HL-60/S4 treated with retinoic acid at 250 ng/mL for 4 days and 3 days (cell line): ENCODE measurements around the gene MLH1.
"Not testable (repeated sequence)": the region's sequence is repeated elsewhere in the genome, so short reads cannot be mapped to it uniquely, and the experiment has no call there.

Experiments used
- in situ Hi-C: fragments of 300-500 bp; cut with MboI; formaldehyde crosslinking; loops from 2 replicates; pipeline ENCODE4 v1.7.0; 2022; ENCODE audit warnings: low sequenced_read_pairs

The MLH1 gene

DNA sequence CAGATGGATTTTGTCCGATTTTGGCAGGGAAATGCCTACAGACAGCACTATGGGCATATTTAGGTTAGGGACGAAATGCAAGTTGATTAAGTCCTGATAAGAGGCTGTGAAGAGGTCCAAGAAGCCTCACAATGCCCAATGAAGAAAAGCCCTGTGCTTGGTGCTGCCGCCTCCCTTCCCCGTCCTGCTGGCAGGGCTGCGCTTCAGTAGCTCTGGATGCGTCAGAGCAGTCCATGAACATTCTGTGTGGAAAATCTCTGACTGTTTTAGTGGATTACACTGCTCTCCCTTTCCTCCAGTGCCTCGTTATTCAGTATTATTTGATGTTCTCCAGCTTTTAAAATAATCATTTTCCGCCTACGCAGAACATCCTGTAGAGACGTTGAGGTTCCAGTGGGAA, 39.6 kb downstream of the MLH1 start:
- in situ Hi-C loops, result no loop called here

DNA sequence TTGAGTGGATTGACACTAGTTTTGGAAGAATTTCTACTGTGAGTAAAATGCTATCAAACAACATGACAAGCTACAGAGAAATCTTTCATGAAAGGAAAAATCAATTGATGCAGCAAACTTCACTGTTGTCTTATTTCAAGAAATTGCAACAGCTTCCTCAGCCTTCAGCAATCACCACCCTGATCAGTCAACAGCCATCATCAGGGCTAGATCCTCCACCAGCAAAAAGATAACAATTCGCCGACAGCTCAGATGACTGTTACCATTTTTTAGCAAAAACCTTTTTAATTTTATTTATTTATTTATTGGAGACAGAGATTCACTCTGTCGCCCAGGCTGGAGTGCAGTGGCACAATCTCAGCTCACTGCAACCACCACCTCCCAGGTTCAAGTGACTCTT, 44.0 kb downstream of the MLH1 start:
- in situ Hi-C loops, result no loop called here

- in situ Hi-C loops, result no loop called here
These were observed 46.0 kb downstream of the MLH1 start for GRCh38 chr3:37039161-37039846.

GRCh38 chr3:37040231-37040630, 46.9 kb downstream of the MLH1 start:
- in situ Hi-C loops, result no loop called here

GRCh38 chr3:37041546-37042195, 48.4 kb downstream of the MLH1 start:
- in situ Hi-C loops, result no loop called here

DNA sequence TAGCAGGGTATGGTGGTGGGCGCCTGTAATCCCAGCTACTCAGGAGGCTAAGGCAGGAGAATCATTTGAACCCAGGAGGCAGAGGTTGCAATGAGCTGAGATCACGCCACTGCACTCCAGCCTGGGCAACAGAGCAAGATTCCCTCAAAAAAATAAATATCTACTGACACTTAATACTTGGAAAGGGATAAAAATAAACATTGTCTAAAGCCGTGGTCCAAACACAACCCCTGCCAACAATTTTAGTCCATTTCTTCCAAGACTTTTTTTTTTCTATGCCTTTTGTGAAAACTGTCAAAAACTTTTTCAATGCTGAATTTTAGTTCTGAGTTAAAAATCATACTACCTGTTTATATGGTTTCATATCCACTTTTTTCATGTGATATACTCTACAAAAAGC, 49.4 kb downstream of the MLH1 start:
- in situ Hi-C loops, result not testable (repeated sequence)

DNA sequence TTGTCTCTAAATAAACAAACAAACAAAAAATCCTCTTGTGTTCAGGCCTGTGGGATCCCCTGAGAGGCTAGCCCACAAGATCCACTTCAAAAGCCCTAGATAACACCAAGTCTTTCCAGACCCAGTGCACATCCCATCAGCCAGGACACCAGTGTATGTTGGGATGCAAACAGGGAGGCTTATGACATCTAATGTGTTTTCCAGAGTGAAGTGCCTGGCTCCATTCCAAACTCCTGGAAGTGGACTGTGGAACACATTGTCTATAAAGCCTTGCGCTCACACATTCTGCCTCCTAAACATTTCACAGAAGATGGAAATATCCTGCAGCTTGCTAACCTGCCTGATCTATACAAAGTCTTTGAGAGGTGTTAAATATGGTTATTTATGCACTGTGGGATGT, 57.0 kb downstream of the MLH1 start:
- in situ Hi-C loops, result no loop called here

DNA sequence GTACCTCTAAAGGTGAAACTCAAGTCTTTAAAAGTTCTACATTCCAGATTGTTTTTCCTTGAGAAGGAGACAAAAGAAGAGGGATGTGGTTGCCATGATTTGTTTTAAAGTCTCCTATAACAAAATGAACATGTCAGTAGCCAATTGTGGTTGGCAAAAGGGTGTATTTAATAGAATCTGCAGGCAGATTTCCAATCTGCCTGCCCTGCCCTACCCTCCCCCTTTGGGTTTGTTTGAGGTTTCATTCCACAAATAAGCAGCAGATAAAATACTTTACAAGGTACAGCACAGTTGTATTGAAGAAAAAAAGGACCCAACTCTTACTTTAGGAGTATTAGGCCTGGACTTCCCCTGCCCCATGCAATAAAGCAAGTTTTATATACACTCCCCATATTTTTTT, 59.5 kb downstream of the MLH1 start:
- in situ Hi-C loops, result no loop called here

GRCh38 chr3:37053337-37053736, 60.0 kb downstream of the MLH1 start:
- in situ Hi-C loops, result no loop called here

DNA sequence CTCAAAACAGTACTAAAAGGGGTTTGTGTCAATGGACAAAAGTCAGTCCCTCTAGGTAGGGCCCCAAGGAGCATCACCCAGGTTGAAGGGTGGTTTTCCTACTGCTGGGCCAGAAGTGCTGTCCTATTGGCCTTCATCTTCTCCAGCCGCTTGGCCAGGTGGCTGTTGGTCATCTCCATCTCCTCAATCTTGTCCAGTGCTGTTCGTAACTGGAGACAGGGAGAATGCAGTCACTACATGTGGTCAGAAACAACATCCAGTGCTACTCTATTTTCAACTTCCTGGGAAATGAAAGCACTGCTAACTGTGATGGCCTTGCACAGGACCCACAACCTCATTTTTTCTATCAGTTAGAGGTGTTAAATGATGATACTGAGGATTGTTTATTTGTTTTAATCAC, 60.4 kb downstream of the MLH1 start:
- in situ Hi-C loops, result no loop called here

GRCh38 chr3:37054370-37054769, 61.1 kb downstream of the MLH1 start:
- in situ Hi-C loops, result no loop called here

DNA sequence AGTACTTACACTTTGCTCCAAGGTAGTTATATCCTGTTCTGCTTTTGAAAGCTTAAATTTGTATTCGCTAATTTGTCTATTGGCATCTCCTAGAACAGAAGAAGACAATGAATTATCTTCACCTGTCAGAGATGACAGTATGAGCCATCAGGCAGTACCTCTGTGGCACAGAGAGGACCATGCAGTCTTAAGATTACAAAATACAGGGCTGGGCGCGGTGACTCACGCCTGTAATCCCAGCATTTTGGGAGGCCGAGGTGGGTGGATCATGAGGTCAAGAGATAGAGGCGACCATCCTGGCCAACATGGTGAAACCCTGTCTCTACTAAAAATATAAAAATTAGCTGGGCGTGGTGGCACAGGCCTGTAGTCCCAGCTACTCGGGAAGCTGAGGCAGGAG, 61.8 kb downstream of the MLH1 start:
- in situ Hi-C loops, result not testable (repeated sequence)

- in situ Hi-C loops, result no loop called here
These were observed 63.5 kb downstream of the MLH1 start for GRCh38 chr3:37056826-37057225.

DNA sequence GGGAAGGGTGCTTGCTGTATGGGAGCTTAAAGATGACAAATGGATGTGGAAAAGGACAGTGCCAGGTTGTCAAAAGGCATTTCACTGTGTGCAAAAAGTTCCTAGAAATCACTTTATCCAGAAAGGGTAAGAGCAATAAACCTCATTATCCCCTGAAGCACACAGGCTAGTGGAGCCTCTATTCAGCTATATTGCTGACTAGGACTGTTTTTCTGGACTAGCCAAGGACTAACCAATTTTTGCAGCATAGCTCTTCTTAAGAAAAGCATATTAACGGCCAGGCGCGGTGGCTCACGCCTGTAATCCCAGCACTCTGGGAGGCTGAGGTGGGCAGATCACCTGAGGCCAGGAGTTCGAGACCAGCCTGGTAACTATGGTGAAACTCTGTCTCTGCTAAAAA, 64.8 kb downstream of the MLH1 start:
- in situ Hi-C loops, result no loop called here

GRCh38 chr3:37064747-37065146, 71.4 kb downstream of the MLH1 start:
- in situ Hi-C loops, result no loop called here

- in situ Hi-C loops, result no loop called here
These were observed 74.3 kb downstream of the MLH1 start for GRCh38 chr3:37067577-37067976.

DNA sequence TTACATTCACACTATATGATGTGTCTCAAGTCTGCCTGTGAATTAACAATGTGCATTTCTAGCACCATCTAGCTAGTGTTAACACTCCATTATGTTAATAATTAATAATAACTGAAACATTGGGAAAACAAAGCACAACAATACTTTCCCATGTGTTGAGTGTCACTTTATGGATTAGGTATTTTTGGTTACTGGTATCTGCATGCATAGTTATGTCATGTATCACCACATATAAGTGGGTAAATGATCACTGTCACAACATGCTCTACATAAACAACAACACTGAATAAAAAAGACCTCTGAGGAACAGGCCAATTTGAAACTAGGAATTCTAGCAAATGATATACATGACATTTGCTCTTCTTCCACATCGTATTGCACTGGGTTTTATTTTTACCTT, 74.7 kb downstream of the MLH1 start:
- in situ Hi-C loops, result no loop called here

DNA sequence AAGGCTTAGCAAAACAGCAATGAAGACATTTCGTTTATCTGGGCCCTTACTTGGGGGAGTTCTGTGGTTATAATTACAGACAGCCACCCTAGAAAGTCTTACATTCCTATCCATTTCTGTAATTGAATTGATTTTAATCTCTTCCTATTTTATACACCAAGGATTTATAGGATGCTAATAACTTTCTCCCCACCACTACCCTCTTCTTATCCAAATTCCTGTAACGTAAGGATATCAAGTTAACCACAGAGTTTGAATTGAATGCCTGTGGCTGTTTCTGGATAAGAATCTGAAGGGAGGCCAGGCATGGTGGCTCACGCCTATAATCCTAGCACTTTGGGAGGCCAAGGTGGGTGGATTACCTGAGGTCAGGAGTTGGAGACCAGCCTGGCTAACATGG, 78.6 kb downstream of the MLH1 start:
- in situ Hi-C loops, result no loop called here

DNA sequence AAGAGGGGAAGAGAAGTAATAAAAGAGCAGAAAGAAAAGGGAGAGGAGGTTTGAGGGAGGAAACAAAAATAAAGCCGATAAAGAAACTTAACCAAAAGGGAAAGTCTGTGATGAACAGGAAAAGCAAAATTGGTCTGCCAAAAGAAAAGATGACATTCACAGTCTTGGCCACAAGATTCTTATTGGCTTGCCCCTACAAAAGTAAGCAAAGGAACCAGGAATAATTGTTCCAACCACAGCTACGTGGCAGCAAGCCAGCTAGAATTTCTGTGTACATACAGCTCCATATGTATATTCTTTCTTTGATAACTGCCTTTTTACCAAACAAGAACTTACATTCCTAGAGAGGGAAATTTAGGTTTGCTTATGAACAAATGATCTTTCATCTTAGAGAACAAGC, 79.6 kb downstream of the MLH1 start:
- in situ Hi-C loops, result no loop called here

- in situ Hi-C loops, result no loop called here
These were observed 80.9 kb downstream of the MLH1 start for GRCh38 chr3:37074178-37074577.

DNA sequence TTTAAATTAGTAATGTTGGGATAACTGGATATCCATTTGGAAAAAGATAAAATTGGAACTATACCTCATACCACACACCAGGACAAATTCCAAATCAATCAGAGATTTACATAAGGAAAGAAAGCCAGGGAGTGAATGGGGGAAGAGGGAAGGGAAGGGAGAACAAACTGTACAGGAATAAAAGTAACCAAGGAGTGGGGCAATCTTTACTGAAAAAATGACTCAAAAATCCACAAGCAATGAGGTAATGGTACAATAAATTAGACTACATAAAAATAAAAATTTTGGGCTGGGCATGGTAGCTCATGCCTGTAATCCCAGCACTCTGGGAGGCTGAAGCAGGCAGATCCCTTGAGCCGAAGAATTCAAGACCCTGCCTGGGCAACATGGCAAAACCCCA, 82.6 kb downstream of the MLH1 start:
- in situ Hi-C loops, result no loop called here

DNA sequence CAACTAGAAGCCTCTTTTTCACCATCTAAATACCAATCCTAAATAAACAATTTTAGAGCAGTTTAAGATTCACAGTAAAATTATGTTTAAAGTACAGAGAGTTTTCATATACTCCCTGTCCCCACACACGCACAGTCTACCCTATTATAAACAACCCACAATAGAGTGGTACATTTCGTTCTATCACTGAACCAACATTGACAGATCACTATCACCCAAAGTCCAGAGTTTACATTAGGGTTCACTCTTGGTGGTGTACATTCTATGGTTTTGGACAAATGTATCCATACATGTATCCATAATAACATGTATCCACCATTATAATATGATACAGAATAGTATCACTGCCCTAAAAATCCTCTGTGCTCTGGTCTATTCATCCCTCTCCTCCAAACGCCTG, 89.0 kb downstream of the MLH1 start:
- in situ Hi-C loops, result no loop called here

- in situ Hi-C loops, result no loop called here
These were observed 93.6 kb downstream of the MLH1 start for GRCh38 chr3:37086918-37087317.
